Esophagus muscularis mucosa (tissue), 4 donors: ENCODE measurements around the gene TRMT5.

Experiments used
- CTCF ChIP-seq, 3 experiments: fragments of 200-600 bp in 2 of 3; fragments of 450-650 bp in 1 of 3; sonication (generic) in 2 of 3; IDR thresholded peaks; one replicate each; pipeline ENCODE4 v1.5.1; 2017 to 2019; ENCODE audit warnings: antibody characterized with exemption in 3 of 3, mild to moderate bottlenecking in 2 of 3, moderate library complexity in 1 of 3
- EP300 ChIP-seq: sonication (generic); formaldehyde crosslinking; IDR thresholded peaks from one replicate; pipeline ENCODE4 v1.6.1; 2017; ENCODE audit warnings: antibody characterized with exemption
- POLR2A ChIP-seq: fragments of 450-650 bp; IDR thresholded peaks from one replicate; pipeline ENCODE4 v1.6.1; 2017; ENCODE audit warnings: antibody characterized with exemption, moderate library complexity, mild to moderate bottlenecking, low read depth
- POLR2AphosphoS5 ChIP-seq, 2 donors: sonication (generic); formaldehyde crosslinking; IDR thresholded peaks; one replicate each; pipeline ENCODE4 v1.6.1; 2017; ENCODE audit warnings: antibody characterized with exemption in 2 of 2

GRCh38 chr14:60922050-60922449 is 58.8 kb downstream of the TRMT5 start:
- no peak for TF ChIP-seq POLR2A
- TF ChIP-seq CTCF (IDR thresholded peaks at IDR 0.05), result no peak
- TF ChIP-seq EP300, result no peak
- no peak for TF ChIP-seq POLR2AphosphoS5 (IDR thresholded peaks at IDR 0.05)
